Testis (tissue), 3 donors: Measurements from ENCODE around the gene MEF2A. TPM values are rescaled to one million over a fixed set of nuclear protein-coding genes. Genes with fewer than 3 reads are reported as not detected.

Experiments
- DNase-seq: peaks from one replicate; pipeline ENCODE4 v3.0.0-alpha.2; 2019
- H3K27ac ChIP-seq, 2 donors: fragments of 200-600 bp; sonication (generic); one replicate each; pipeline ENCODE4 v1.5.1; 2019
- H3K27me3 ChIP-seq: fragments of 200-600 bp; sonication (generic); one replicate; pipeline ENCODE4 v1.5.1; 2019
- H3K36me3 ChIP-seq: fragments of 200-600 bp; sonication (generic); one replicate; pipeline ENCODE4 v1.5.1; 2017; ENCODE audit warnings: low read depth; ENCODE audit errors: missing control alignments
- H3K4me1 ChIP-seq: fragments of 200-600 bp; sonication (generic); one replicate; pipeline ENCODE4 v1.5.1; 2019
- H3K4me3 ChIP-seq, 2 donors: fragments of 200-600 bp; sonication (generic); one replicate each; pipeline ENCODE4 v1.5.1; 2017 to 2019
- H3K9me3 ChIP-seq: fragments of 200-600 bp; sonication (generic); one replicate; pipeline ENCODE4 v1.5.1; 2017
- POLR2A ChIP-seq: fragments of 450-650 bp; IDR thresholded peaks from one replicate; pipeline ENCODE4 v1.6.1; 2017; ENCODE audit warnings: antibody characterized with exemption, mild to moderate bottlenecking, moderate library complexity
- WGBS, 2 donors: methylation state at CpG; one replicate each; pipeline ENCODE4 v1.1.5; 2018; 5-methylcytosine and 5-hydroxymethylcytosine counted together
- intact Hi-C: fragments of 100-400 bp; cut with DNase I; formaldehyde crosslinking; loops from one replicate; pipeline ENCODE4 v1.15.1; 2023; ENCODE audit warnings: low total_unique reads
- polyA plus RNA-seq: library from polyadenylated mRNA; stranded (reverse); fragments of 350-450 nt; fragmentation: Illumina TruSeq; extraction: RNeasy Lipid Tissue Mini Kit (QIAGEN cat#74804); gene quantifications from one replicate; pipeline ENCODE4 v1.2.3, GENCODE V29; 2014; ENCODE audit warnings: low read depth, low replicate concordance; ENCODE audit not compliant: insufficient read depth
- total RNA-seq, 2 donors: library from RNA; depleted of rRNA; stranded (reverse); fragments of >200 nt; gene quantifications; one replicate each; pipeline ENCODE4 v1.2.3, GENCODE V29; 2016
- TF ChIP-seq, protein P1 (sequence below), 3 experiments: fragments of 450-650 bp in 2 of 3; fragments of 200-600 bp in 1 of 3; sonication (generic) in 1 of 3; IDR thresholded peaks; one replicate each; pipeline ENCODE4 v1.5.1; 2016 to 2019; ENCODE audit warnings: antibody characterized with exemption in 3 of 3, mild to moderate bottlenecking in 2 of 3, moderate library complexity in 1 of 3

MEF2A gene
- total and polyA plus RNA-seq, 3 donors from 2014 or later = 33.7 to 68.9 (median 67.9) TPM

DNA sequence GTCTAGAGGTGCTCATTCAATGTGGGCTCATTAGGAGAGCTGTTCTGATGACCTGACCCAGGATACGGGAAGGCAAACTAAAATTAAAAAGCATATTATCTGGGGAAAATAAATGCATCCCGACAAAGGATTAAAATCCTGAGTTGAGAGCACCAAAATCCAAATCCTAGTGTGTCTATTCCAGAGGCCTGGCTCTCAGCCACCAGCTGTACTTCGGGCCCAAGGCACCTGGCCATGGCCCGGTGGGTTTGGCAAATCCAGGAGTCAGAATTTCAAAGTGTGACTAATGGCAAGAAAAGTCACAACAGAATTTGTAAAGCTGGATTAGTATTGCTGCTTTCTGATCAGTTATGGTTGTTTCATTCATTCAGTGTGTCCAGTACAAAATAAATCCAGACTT is 170.1 kb downstream of the MEF2A start:
- no peak for DNase-seq
- H3K4me1 ChIP-seq = peaks cover 23% of the 10 kb centered on the region
- no peaks in the 10 kb centered on the region for H3K9me3 ChIP-seq
- H3K27ac ChIP-seq = no peak overlapping the region
- no peak overlapping the region for H3K4me3 ChIP-seq
- TF ChIP-seq, protein P1, sequence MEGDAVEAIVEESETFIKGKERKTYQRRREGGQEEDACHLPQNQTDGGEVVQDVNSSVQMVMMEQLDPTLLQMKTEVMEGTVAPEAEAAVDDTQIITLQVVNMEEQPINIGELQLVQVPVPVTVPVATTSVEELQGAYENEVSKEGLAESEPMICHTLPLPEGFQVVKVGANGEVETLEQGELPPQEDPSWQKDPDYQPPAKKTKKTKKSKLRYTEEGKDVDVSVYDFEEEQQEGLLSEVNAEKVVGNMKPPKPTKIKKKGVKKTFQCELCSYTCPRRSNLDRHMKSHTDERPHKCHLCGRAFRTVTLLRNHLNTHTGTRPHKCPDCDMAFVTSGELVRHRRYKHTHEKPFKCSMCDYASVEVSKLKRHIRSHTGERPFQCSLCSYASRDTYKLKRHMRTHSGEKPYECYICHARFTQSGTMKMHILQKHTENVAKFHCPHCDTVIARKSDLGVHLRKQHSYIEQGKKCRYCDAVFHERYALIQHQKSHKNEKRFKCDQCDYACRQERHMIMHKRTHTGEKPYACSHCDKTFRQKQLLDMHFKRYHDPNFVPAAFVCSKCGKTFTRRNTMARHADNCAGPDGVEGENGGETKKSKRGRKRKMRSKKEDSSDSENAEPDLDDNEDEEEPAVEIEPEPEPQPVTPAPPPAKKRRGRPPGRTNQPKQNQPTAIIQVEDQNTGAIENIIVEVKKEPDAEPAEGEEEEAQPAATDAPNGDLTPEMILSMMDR (IDR thresholded peaks at IDR 0.05) = no peak
- no peak for TF ChIP-seq POLR2A
- 71 to 75% methylated on average over 4 of the region's 4 CpGs for WGBS, 2 donors
- intact Hi-C loops = loop anchor here (10.0 kb wide), 1 partner anchor 461 kb away; no protein-coding TSS in a partner anchor
- no peaks in the 10 kb centered on the region for H3K36me3 ChIP-seq
- H3K27me3 ChIP-seq = no peaks in the 10 kb centered on the region

GRCh38 chr15:99736702-99737101 is 170.9 kb downstream of the MEF2A start:
- no peaks in the 10 kb centered on the region for H3K9me3 ChIP-seq
- no peak overlapping the region for H3K27ac ChIP-seq
- H3K4me1 ChIP-seq = peaks cover 16% of the 10 kb centered on the region
- H3K27me3 ChIP-seq = no peaks in the 10 kb centered on the region
- TF ChIP-seq, protein P1 (IDR thresholded peaks at IDR 0.05) = no peak
- no peak for TF ChIP-seq POLR2A
- no peaks in the 10 kb centered on the region for H3K36me3 ChIP-seq
- WGBS, 2 donors = 57 to 66% methylated on average over 2 of the region's 2 CpGs
- intact Hi-C loops = loop anchor here (10.0 kb wide), 1 partner anchor 462 kb away; no protein-coding TSS in a partner anchor
- DNase-seq = no peak
- no peak overlapping the region for H3K4me3 ChIP-seq

DNA sequence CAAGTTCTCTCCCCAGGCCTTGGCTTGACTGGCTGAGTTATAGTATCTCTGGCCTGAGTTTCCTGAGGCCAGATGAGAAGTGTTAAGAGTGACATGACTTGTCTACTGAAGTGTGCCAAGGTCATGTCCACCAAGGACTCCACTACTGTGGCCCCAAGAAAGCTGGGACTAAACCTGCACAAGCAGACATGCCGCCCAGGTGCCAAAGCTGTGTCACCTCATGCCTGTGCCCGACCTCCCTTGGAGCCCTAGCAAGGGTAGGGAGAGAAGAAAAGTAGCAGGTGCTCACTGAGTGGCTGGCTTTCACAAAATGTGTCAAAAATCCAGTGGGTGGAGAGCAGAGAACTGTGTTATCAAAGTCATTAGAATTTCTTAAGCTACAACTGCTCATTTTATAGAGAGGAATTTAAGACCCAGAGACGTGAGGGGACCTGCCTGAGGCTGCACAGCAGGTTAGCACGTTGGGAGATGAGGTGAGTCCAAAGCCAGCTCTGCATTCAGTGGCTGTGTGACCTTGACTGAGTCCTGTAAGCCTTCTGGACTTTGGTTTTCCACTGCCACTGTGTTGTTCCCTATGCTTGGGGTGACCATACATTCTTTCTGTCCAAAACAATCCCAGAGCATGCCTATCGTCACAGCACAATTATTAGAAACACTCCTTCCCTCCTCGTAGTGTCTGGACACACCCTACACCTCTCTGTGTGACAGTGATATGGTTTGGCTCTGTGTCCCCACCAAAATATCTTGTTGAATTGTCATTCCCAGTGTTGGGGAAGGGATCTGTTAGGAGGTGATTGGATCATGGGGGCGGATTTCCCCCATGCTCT is 172.4 kb downstream of the MEF2A start:
- H3K36me3 ChIP-seq = no peaks in the 10 kb centered on the region
- H3K4me1 ChIP-seq = peaks cover 9% of the 10 kb centered on the region
- TF ChIP-seq, protein P1 (IDR thresholded peaks at IDR 0.05) = no peak
- TF ChIP-seq POLR2A = no peak
- DNase-seq = no peak
- WGBS, 2 donors = 86 to 96% methylated on average over 7 of the region's 7 CpGs
- H3K4me3 ChIP-seq = no peak overlapping the region
- H3K27ac ChIP-seq = no peak overlapping the region
- H3K27me3 ChIP-seq = no peaks in the 10 kb centered on the region
- intact Hi-C loops = loop anchor here (10.0 kb wide), 1 partner anchor 463 kb away; no protein-coding TSS in a partner anchor
- no peaks in the 10 kb centered on the region for H3K9me3 ChIP-seq

GRCh38 chr15:99741835-99742234 is 176.1 kb downstream of the MEF2A start:
- 80 to 86% methylated on average over 2 of the region's 2 CpGs for WGBS, 2 donors
- intact Hi-C loops = no loop called here
- TF ChIP-seq, protein P1 (IDR thresholded peaks at IDR 0.05) = no peak
- no peak for TF ChIP-seq POLR2A
- Histone ChIP-seq H3K27me3 (no peaks in the 10 kb centered on the region), H3K4me3 (no peak overlapping the region), H3K9me3 (no peaks in the 10 kb centered on the region), H3K27ac (no peak overlapping the region), H3K4me1 (peaks cover under 1% of the 10 kb centered on the region), H3K36me3 (no peaks in the 10 kb centered on the region)
- no peak for DNase-seq

GRCh38 chr15:99744142-99744541 is 178.4 kb downstream of the MEF2A start:
- TF ChIP-seq, protein P1 (IDR thresholded peaks at IDR 0.05) = no peak
- TF ChIP-seq POLR2A = no peak
- Histone ChIP-seq H3K9me3 (no peaks in the 10 kb centered on the region), H3K36me3 (no peaks in the 10 kb centered on the region), H3K27me3 (no peaks in the 10 kb centered on the region), H3K4me1 (no peaks in the 10 kb centered on the region), H3K27ac (no peak overlapping the region), H3K4me3 (no peak overlapping the region)
- intact Hi-C loops = no loop called here
- DNase-seq = no peak
- WGBS, 2 donors = 98% methylated on average over 7 of the region's 7 CpGs
